ENCODE measurements around the gene CHAMP1. TPM values are rescaled to one million over a fixed set of nuclear protein-coding genes. Genes with fewer than 3 reads are reported as not detected.

CHAMP1 gene
- polyA plus RNA-seq, 1 of the 3 experiments (the other 2 are of a cell fraction) = 28.6 TPM

- H3K27ac ChIP-seq (ENCODE audit: low read depth in 2 of 2, low read length in 1 of 2) = no peak overlapping the region
- ChIA-PET POLR2A (no interaction called here), CTCF (no interaction called here)
- H3K27me3 ChIP-seq (ENCODE audit: insufficient read depth) = no peaks in the 10 kb centered on the region
- no peaks in the 10 kb centered on the region for H4K20me1 ChIP-seq (ENCODE audit: insufficient read depth)
- H3K36me3 ChIP-seq (replicated peaks in 1 of 2; ENCODE audit: control insufficient read depth in 1 of 2, insufficient read depth in 2 of 2, low read length in 1 of 2) = peaks cover 60 to 83% of the 10 kb centered on the region in 2 experiments
- TF ChIP-seq EP300 (IDR thresholded peaks at IDR 0.05; ENCODE audit: borderline replicate concordance in 1 of 2, low read depth in 1 of 2, low read length in 1 of 2) (no peak), MEF2A (IDR thresholded peaks at IDR 0.05; ENCODE audit: borderline replicate concordance, low read depth) (no peak), IRF3 (IDR thresholded peaks at IDR 0.05; ENCODE audit: low read depth, low read length) (no peak), RCOR1 (IDR thresholded peaks at IDR 0.05; ENCODE audit: low read length) (no peak), FOXJ3 (CRISPR knock-in tag; IDR thresholded peaks at IDR 0.05) (no peak), EZH2phosphoT487 (IDR thresholded peaks at IDR 0.05; ENCODE audit: borderline replicate concordance, low read depth) (no peak), CHD2 (IDR thresholded peaks at IDR 0.05; ENCODE audit: low read length, partially characterized antibody) (no peak), NFIC (IDR thresholded peaks at IDR 0.05; ENCODE audit: borderline replicate concordance) (no peak), CTCF (IDR thresholded peaks at IDR 0.05) (no peak), RXRA (IDR thresholded peaks at IDR 0.05; ENCODE audit: borderline replicate concordance, low read depth) (no peak), TAF1 (IDR thresholded peaks at IDR 0.05; ENCODE audit: borderline replicate concordance, low read depth, low read length) (no peak), ZBTB33 (IDR thresholded peaks at IDR 0.05; ENCODE audit: borderline replicate concordance, low read depth) (no peak), NRF1 (IDR thresholded peaks at IDR 0.05; ENCODE audit: low read depth, low read length) (no peak), SMC3 (IDR thresholded peaks at IDR 0.05; ENCODE audit: low read depth, low read length) (no peak), GATA2 (CRISPR knock-in tag; IDR thresholded peaks at IDR 0.05) (no peak), USF1 (IDR thresholded peaks at IDR 0.05; ENCODE audit: borderline replicate concordance, low read depth) (no peak)
- H3K9me3 ChIP-seq = no peaks in the 10 kb centered on the region
- H3F3A ChIP-seq (replicated peaks; ENCODE audit: insufficient read depth) = peaks cover 21% of the 10 kb centered on the region
- no peak overlapping the region for H3K4me2 ChIP-seq
- H3K4me1 ChIP-seq (ENCODE audit: control insufficient read depth in 1 of 2, insufficient read depth in 2 of 2, low read depth in 1 of 2, low read length in 1 of 2) = no peaks in the 10 kb centered on the region
- no peak overlapping the region for H2AFZ ChIP-seq (ENCODE audit: low read depth)
- no peaks in the 10 kb centered on the region for H3K9me2 ChIP-seq
- no peak overlapping the region for H3K9ac ChIP-seq
- DNase-seq = no peak
- no peaks in the 10 kb centered on the region for H3K79me2 ChIP-seq (ENCODE audit: insufficient read depth)
- WGBS (ENCODE audit: low lambda C conversion rate) = 96% methylated on average over 2 of the region's 2 CpGs
- no peak overlapping the region for H3K4me3 ChIP-seq (ENCODE audit: low read depth in 2 of 2, low read length in 1 of 2)
Observed at GRCh38 chr13:114272977-114273376, 41.3 kb upstream of the CHAMP1 start.
